Sigmoid colon (tissue), 7 donors: ENCODE measurements around the gene MRO. TPM values are rescaled to one million over a fixed set of nuclear protein-coding genes. Genes with fewer than 3 reads are reported as not detected.
"Not testable (repeated sequence)": the region's sequence is repeated elsewhere in the genome, so short reads cannot be mapped to it uniquely, and the experiment has no call there.

Source experiments
- DNase-seq: peaks from one replicate; pipeline ENCODE4 v3.0.0-alpha.2; 2019
- H3K27ac ChIP-seq, 4 donors: fragments of 200-600 bp; sonication (generic); one replicate each; pipeline ENCODE4 v1.5.1; 2016 to 2019; ENCODE audit warnings: mild to moderate bottlenecking in 1 of 4
- H3K27me3 ChIP-seq, 3 donors: fragments of 200-600 bp; sonication (generic); one replicate each; pipeline ENCODE4 v1.5.1; 2019; ENCODE audit warnings: mild to moderate bottlenecking in 1 of 3
- H3K36me3 ChIP-seq, 4 donors: fragments of 200-600 bp; sonication (generic); one replicate each; pipeline ENCODE4 v1.5.1; 2016 to 2019
- H3K4me1 ChIP-seq, 4 donors: fragments of 200-600 bp; sonication (generic); one replicate each; pipeline ENCODE4 v1.5.1; 2017 to 2019
- H3K4me3 ChIP-seq, 4 donors: fragments of 200-600 bp; sonication (generic); one replicate each; pipeline ENCODE4 v1.5.1; 2017 to 2019; ENCODE audit warnings: mild to moderate bottlenecking in 2 of 4, moderate library complexity in 1 of 4
- H3K9me3 ChIP-seq, 4 donors: fragments of 200-600 bp in 3 of 4; sonication (generic) in 3 of 4; one replicate each; pipeline versions ENCODE4 v1.5.1 to v1.6.1; 2013 to 2019
- CTCF ChIP-seq, 4 experiments: fragments of 450-650 bp in 3 of 4; fragments of 200-600 bp in 1 of 4; IDR thresholded peaks; one replicate each; pipeline ENCODE4 v1.5.1; 2016 to 2019; ENCODE audit warnings: antibody characterized with exemption in 4 of 4, mild to moderate bottlenecking in 3 of 4, moderate library complexity in 2 of 4
- EP300 ChIP-seq, 4 donors: sonication (generic); formaldehyde crosslinking; IDR thresholded peaks; one replicate each; pipeline ENCODE4 v1.6.1; 2017; ENCODE audit warnings: antibody characterized with exemption in 4 of 4
- POLR2A ChIP-seq, 2 donors: fragments of 450-650 bp; IDR thresholded peaks; one replicate each; pipeline ENCODE4 v1.6.1; 2016; ENCODE audit warnings: antibody characterized with exemption in 2 of 2, mild to moderate bottlenecking in 2 of 2, moderate library complexity in 2 of 2
- POLR2AphosphoS5 ChIP-seq, 4 donors: sonication (generic); formaldehyde crosslinking; IDR thresholded peaks; one replicate each; pipeline ENCODE4 v1.6.1; 2017; ENCODE audit warnings: antibody characterized with exemption in 4 of 4
- WGBS, 2 donors: extraction: QIAGEN DNeasy Blood & Tissue Kit; methylation state at CpG; one replicate each; pipeline ENCODE4 v1.1.7; 2013; 5-methylcytosine and 5-hydroxymethylcytosine counted together
- intact Hi-C: fragments of 100-400 bp; cut with DNase I; formaldehyde crosslinking; loops from one replicate; pipeline ENCODE4 v1.15.1; 2023
- polyA plus RNA-seq, 3 donors: library from polyadenylated mRNA; stranded (reverse); fragments of 200-250 nt; gene quantifications; one replicate each; pipeline ENCODE4 v1.2.3, GENCODE V29; 2013
- total RNA-seq, 4 donors: library from RNA; depleted of rRNA; stranded (reverse); fragments of >200 nt; gene quantifications; one replicate each; pipeline ENCODE4 v1.1.0, GENCODE V29; 2016
- donor health status: healthy with polysubstance abuse.
- donor health status: Bipolar disorder and iron deficiency.
- donor health status: healthy.

The MRO gene
- total and polyA plus RNA-seq, 7 donors, result under 0.01 to 2.5 (median 0.43) TPM; not detected in 1

- no peak for DNase-seq
- Histone ChIP-seq H3K27ac (peak overlapping the region in 2 of 4 donors; percentile 6 to 7), H3K4me1 (peaks cover 0 to 12% (median 0%) of the 10 kb centered on the region in 4 donors), H3K4me3 (no peak overlapping the region), H3K27me3 (no peaks in the 10 kb centered on the region), H3K9me3 (no peaks in the 10 kb centered on the region), H3K36me3 (no peaks in the 10 kb centered on the region)
- TF ChIP-seq POLR2AphosphoS5 (IDR thresholded peaks at IDR 0.05), result no peak
- no peak for TF ChIP-seq POLR2A (IDR thresholded peaks at IDR 0.05)
- TF ChIP-seq EP300 (IDR thresholded peaks at IDR 0.05), result no peak
- TF ChIP-seq CTCF (IDR thresholded peaks at IDR 0.05), result no peak
- WGBS, 2 donors, result 51 to 76% methylated on average over 2 of the region's 2 CpGs
- intact Hi-C loops, result no loop called here
These were observed 42.6 kb upstream of the MRO start for GRCh38 chr18:50862401-50862800.

- Histone ChIP-seq H3K9me3 (no peaks in the 10 kb centered on the region), H3K27ac (peak overlapping the region in 1 of 4 donors; percentile 6), H3K4me3 (no peak overlapping the region), H3K4me1 (peaks cover 0 to 12% (median 0%) of the 10 kb centered on the region in 4 donors), H3K36me3 (no peaks in the 10 kb centered on the region), H3K27me3 (no peaks in the 10 kb centered on the region)
- intact Hi-C loops, result no loop called here
- no peak for DNase-seq
- 92 to 97% methylated on average over 1 of the region's 1 CpG for WGBS, 2 donors
- TF ChIP-seq CTCF (IDR thresholded peaks at IDR 0.05) (no peak), POLR2AphosphoS5 (IDR thresholded peaks at IDR 0.05) (no peak), POLR2A (IDR thresholded peaks at IDR 0.05) (no peak), EP300 (IDR thresholded peaks at IDR 0.05) (no peak)
These were observed 41.8 kb upstream of the MRO start for GRCh38 chr18:50861617-50862016.

- no peak overlapping the region for H3K4me3 ChIP-seq
- peaks cover 0 to 12% (median 0%) of the 10 kb centered on the region in 4 donors for H3K4me1 ChIP-seq
- H3K36me3 ChIP-seq, result no peaks in the 10 kb centered on the region
- DNase-seq, result no peak
- no peaks in the 10 kb centered on the region for H3K9me3 ChIP-seq
- TF ChIP-seq EP300 (IDR thresholded peaks at IDR 0.05) (no peak), POLR2A (IDR thresholded peaks at IDR 0.05) (no peak), POLR2AphosphoS5 (IDR thresholded peaks at IDR 0.05) (no peak), CTCF (IDR thresholded peaks at IDR 0.05) (no peak)
- intact Hi-C loops, result no loop called here
- H3K27ac ChIP-seq, result no peak overlapping the region
- H3K27me3 ChIP-seq, result no peaks in the 10 kb centered on the region
These were observed 40.2 kb upstream of the MRO start for GRCh38 chr18:50859793-50860555.

- Histone ChIP-seq H3K4me3 (no peak overlapping the region), H3K9me3 (no peaks in the 10 kb centered on the region), H3K36me3 (no peaks in the 10 kb centered on the region), H3K27ac (no peak overlapping the region), H3K27me3 (no peaks in the 10 kb centered on the region), H3K4me1 (no peaks in the 10 kb centered on the region)
- TF ChIP-seq CTCF (IDR thresholded peaks at IDR 0.05) (no peak), POLR2AphosphoS5 (IDR thresholded peaks at IDR 0.05) (no peak), POLR2A (IDR thresholded peaks at IDR 0.05) (no peak), EP300 (IDR thresholded peaks at IDR 0.05) (no peak)
- intact Hi-C loops, result no loop called here
- WGBS, 2 donors, result 86 to 88% methylated on average over 3 of the region's 3 CpGs
- DNase-seq, result no peak
These were observed 37.9 kb upstream of the MRO start for GRCh38 chr18:50857694-50858093.

- H3K4me3 ChIP-seq, H3K27me3 ChIP-seq, H3K4me1 ChIP-seq, H3K9me3 ChIP-seq, H3K36me3 ChIP-seq, DNase-seq, intact Hi-C loops, H3K27ac ChIP-seq: not testable (repeated sequence)
- 48 to 58% methylated on average over 5 of the region's 5 CpGs for whole genome bisulfite sequencing, 2 donors
These were observed 37.4 kb upstream of the MRO start for GRCh38 chr18:50857166-50857565.
